ENCODE measurements around the gene SLC38A4. TPM values are rescaled to one million over a fixed set of nuclear protein-coding genes. Genes with fewer than 3 reads are reported as not detected.

Gene SLC38A4
- total and polyA plus RNA-seq, 2 donors (not counting 1 experiment from before 2014, with no cell fraction given), result not detected

- peaks cover 9% of the 10 kb centered on the region for H3K4me1 Mint-ChIP-seq
- Histone ChIP-seq H2AFZ (ENCODE audit: insufficient read depth, low read depth, low read length, poor library complexity, severe bottlenecking) (no peak overlapping the region), H3K27ac (ENCODE audit: low read length in 2 of 2) (no peak overlapping the region), H3K4me3 (ENCODE audit: control extremely low read depth in 1 of 5, extremely low read depth in 1 of 5, insufficient read depth in 1 of 5, low read depth in 2 of 5, low read length in 4 of 5) (no peak overlapping the region), H3K9ac (ENCODE audit: low read length) (no peak overlapping the region), H3K36me3 (replicated peaks in 1 of 2; ENCODE audit: control extremely low read depth in 1 of 2, control insufficient read depth in 1 of 2, extremely low read depth in 1 of 2, insufficient read depth in 2 of 2, low read length in 1 of 2) (no peaks in the 10 kb centered on the region), H3K9me3 (ENCODE audit: control extremely low read depth in 1 of 3, control insufficient read depth in 2 of 3, insufficient read depth in 1 of 3, low read length in 2 of 3) (peaks cover 0 to 6% (median 0%) of the 10 kb centered on the region in 3 donors), H4K20me1 (ENCODE audit: control insufficient read depth, insufficient read depth, low read length, poor library complexity, severe bottlenecking) (no peaks in the 10 kb centered on the region), H3K79me2 (ENCODE audit: control insufficient read depth, insufficient read depth, low read length) (no peaks in the 10 kb centered on the region), H3K4me1 (ENCODE audit: control insufficient read depth in 2 of 2, insufficient read depth in 2 of 2, low read length in 2 of 2) (peaks cover 7 to 10% of the 10 kb centered on the region in 2 donors), H3K4me2 (replicated peaks; ENCODE audit: low read depth, low read length, poor library complexity, severe bottlenecking) (no peak overlapping the region), H3K27me3 (replicated peaks in 1 of 4; ENCODE audit: control extremely low read depth in 1 of 4, control insufficient read depth in 3 of 4, insufficient read depth in 4 of 4, low read length in 3 of 4) (peaks cover 0 to 21% (median 6%) of the 10 kb centered on the region in 4 experiments)
- no peak for DNase-seq
- CTCF ChIA-PET, result no interaction called here
- ATAC-seq (ENCODE audit: low read depth), result no peak
- intact Hi-C loops (cut with micrococcal nuclease), result no loop called here
- TF ChIP-seq CTCF (IDR thresholded peaks at IDR 0.05), result no peak
- TF ChIP-seq EZH2 (IDR thresholded peaks at IDR 0.05; ENCODE audit: borderline replicate concordance, insufficient read depth, low read depth, low read length, poor library complexity, severe bottlenecking), result no peak
- H3K9me3 Mint-ChIP-seq (ENCODE audit: insufficient read depth), result peaks cover 3% of the 10 kb centered on the region
- no CpG with 5 or more reads among the region's 1 CpG for WGBS (ENCODE audit: insufficient coverage)
- H3K27ac Mint-ChIP-seq, result no peak overlapping the region
- no peak overlapping the region for H3K4me3 Mint-ChIP-seq
- POLR2A ChIA-PET, result no interaction called here
- H3K27me3 Mint-ChIP-seq, result peaks cover 53% of the 10 kb centered on the region
These were observed 10.0 kb upstream of the SLC38A4 start for GRCh38 chr12:46835785-46836184.

- H3K4me3 ChIP-seq (ENCODE audit: control extremely low read depth in 1 of 5, extremely low read depth in 1 of 5, insufficient read depth in 1 of 5, low read depth in 2 of 5, low read length in 4 of 5), result no peak overlapping the region
- H3K27me3 Mint-ChIP-seq, result peaks cover 68% of the 10 kb centered on the region
- H3K9ac ChIP-seq (ENCODE audit: low read length), result no peak overlapping the region
These were observed 6.4 kb upstream of the SLC38A4 start for GRCh38 chr12:46832130-46832704.

More at GRCh38 chr12:46832130-46832704, 6.4 kb upstream of the SLC38A4 start:
- H3K4me2 ChIP-seq (replicated peaks; ENCODE audit: low read depth, low read length, poor library complexity, severe bottlenecking), result peak overlapping the region; percentile 32
- intact Hi-C loops (cut with micrococcal nuclease), result no loop called here
- peaks cover 0 to 6% (median 1%) of the 10 kb centered on the region in 3 donors for H3K9me3 ChIP-seq (ENCODE audit: control extremely low read depth in 1 of 3, control insufficient read depth in 2 of 3, insufficient read depth in 1 of 3, low read length in 2 of 3)
- DNase-seq (no peak), ATAC-seq (ENCODE audit: low read depth) (no peak)
- H3K4me1 ChIP-seq (ENCODE audit: control insufficient read depth in 2 of 2, insufficient read depth in 2 of 2, low read length in 2 of 2), result peaks cover 9 to 15% of the 10 kb centered on the region in 2 donors
- H3K27ac Mint-ChIP-seq, result no peak overlapping the region
- H3K4me3 Mint-ChIP-seq, result no peak overlapping the region
- TF ChIP-seq EZH2 (IDR thresholded peaks at IDR 0.05; ENCODE audit: borderline replicate concordance, insufficient read depth, low read depth, low read length, poor library complexity, severe bottlenecking) (no peak), CTCF (IDR thresholded peaks at IDR 0.05) (no peak)
- no peak overlapping the region for H2AFZ ChIP-seq (ENCODE audit: insufficient read depth, low read depth, low read length, poor library complexity, severe bottlenecking)
- H3K27me3 ChIP-seq (replicated peaks in 1 of 4; ENCODE audit: control extremely low read depth in 1 of 4, control insufficient read depth in 3 of 4, insufficient read depth in 4 of 4, low read length in 3 of 4), result peaks cover 0 to 36% (median 15%) of the 10 kb centered on the region in 4 experiments
- peaks cover 3% of the 10 kb centered on the region for H3K9me3 Mint-ChIP-seq (ENCODE audit: insufficient read depth)
- H3K79me2 ChIP-seq (ENCODE audit: control insufficient read depth, insufficient read depth, low read length), result no peaks in the 10 kb centered on the region
- ChIA-PET POLR2A (no interaction called here), CTCF (no interaction called here)
- peaks cover 10% of the 10 kb centered on the region for H3K4me1 Mint-ChIP-seq
- H3K36me3 ChIP-seq (replicated peaks in 1 of 2; ENCODE audit: control extremely low read depth in 1 of 2, control insufficient read depth in 1 of 2, extremely low read depth in 1 of 2, insufficient read depth in 2 of 2, low read length in 1 of 2), result no peaks in the 10 kb centered on the region
- no peaks in the 10 kb centered on the region for H4K20me1 ChIP-seq (ENCODE audit: control insufficient read depth, insufficient read depth, low read length, poor library complexity, severe bottlenecking)
- WGBS (ENCODE audit: insufficient coverage), result 44% methylated on average over 7 of the region's 16 CpGs
- H3K27ac ChIP-seq (ENCODE audit: low read length in 2 of 2), result no peak overlapping the region

All from B cell (primary cell).